ENCODE measurements around the gene LMLN.

The LMLN gene

GRCh38 chr3:198062068-198062465 is 102.0 kb downstream of the LMLN start:
- DNase-seq (ENCODE audit: low read depth) = no peak
- no peak overlapping the region for H3K4me3 ChIP-seq (ENCODE audit: low read length)
- TF ChIP-seq, protein P1, sequence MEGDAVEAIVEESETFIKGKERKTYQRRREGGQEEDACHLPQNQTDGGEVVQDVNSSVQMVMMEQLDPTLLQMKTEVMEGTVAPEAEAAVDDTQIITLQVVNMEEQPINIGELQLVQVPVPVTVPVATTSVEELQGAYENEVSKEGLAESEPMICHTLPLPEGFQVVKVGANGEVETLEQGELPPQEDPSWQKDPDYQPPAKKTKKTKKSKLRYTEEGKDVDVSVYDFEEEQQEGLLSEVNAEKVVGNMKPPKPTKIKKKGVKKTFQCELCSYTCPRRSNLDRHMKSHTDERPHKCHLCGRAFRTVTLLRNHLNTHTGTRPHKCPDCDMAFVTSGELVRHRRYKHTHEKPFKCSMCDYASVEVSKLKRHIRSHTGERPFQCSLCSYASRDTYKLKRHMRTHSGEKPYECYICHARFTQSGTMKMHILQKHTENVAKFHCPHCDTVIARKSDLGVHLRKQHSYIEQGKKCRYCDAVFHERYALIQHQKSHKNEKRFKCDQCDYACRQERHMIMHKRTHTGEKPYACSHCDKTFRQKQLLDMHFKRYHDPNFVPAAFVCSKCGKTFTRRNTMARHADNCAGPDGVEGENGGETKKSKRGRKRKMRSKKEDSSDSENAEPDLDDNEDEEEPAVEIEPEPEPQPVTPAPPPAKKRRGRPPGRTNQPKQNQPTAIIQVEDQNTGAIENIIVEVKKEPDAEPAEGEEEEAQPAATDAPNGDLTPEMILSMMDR (conservative IDR thresholded peaks at IDR 0.05; ENCODE audit: low read length) = no peak

- DNase-seq (ENCODE audit: low read depth) = no peak
- TF ChIP-seq, protein P1 (conservative IDR thresholded peaks at IDR 0.05; ENCODE audit: low read length) = no peak
- no peak overlapping the region for H3K4me3 ChIP-seq (ENCODE audit: low read length)
These were observed 104.4 kb downstream of the LMLN start for GRCh38 chr3:198064420-198064819.

- DNase-seq (ENCODE audit: low read depth) = no peak
- TF ChIP-seq, protein P1 (conservative IDR thresholded peaks at IDR 0.05; ENCODE audit: low read length) = no peak
- H3K4me3 ChIP-seq (ENCODE audit: low read length) = no peak overlapping the region
These were observed 105.9 kb downstream of the LMLN start for GRCh38 chr3:198065897-198066296.

GRCh38 chr3:198067416-198067815 is 107.4 kb downstream of the LMLN start:
- TF ChIP-seq, protein P1 (conservative IDR thresholded peaks at IDR 0.05; ENCODE audit: low read length) = no peak
- DNase-seq (ENCODE audit: low read depth) = no peak
- no peak overlapping the region for H3K4me3 ChIP-seq (ENCODE audit: low read length)

DNA sequence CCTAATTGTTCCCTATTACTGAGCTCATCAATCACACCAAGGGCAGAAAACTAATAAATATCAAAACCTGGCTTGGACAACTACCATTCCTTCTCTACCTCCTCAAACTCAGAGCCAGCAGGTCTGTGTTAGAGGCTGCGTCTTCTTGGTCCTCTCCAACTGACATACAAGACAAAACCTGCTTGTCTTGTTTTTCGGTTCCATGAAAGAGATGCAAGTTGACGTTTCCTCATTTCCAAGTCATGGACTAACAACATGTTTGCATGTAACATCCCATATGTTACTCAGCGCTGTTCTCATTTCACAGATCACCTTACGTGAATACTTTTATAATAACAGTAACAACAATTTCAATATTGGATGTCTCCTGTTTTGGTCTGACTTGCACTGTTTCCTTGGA is 110.9 kb downstream of the LMLN start:
- no peak overlapping the region for H3K4me3 ChIP-seq (ENCODE audit: low read length)
- no peak for DNase-seq (ENCODE audit: low read depth)
- TF ChIP-seq, protein P1 (conservative IDR thresholded peaks at IDR 0.05; ENCODE audit: low read length) = no peak

- no peak overlapping the region for H3K4me3 ChIP-seq (ENCODE audit: low read length)
- peak; percentile 69 for DNase-seq (ENCODE audit: low read depth)
- TF ChIP-seq, protein P1 (conservative IDR thresholded peaks at IDR 0.05; ENCODE audit: low read length) = peak; percentile 31
These were observed 111.7 kb downstream of the LMLN start for GRCh38 chr3:198071602-198072287.

GRCh38 chr3:198076722-198077308 is 116.8 kb downstream of the LMLN start:
- DNase-seq (ENCODE audit: low read depth) = no peak
- no peak overlapping the region for H3K4me3 ChIP-seq (ENCODE audit: low read length)
- TF ChIP-seq, protein P1 (conservative IDR thresholded peaks at IDR 0.05; ENCODE audit: low read length) = no peak
